Large intestine (tissue), 12 donors: Measurements from ENCODE around the gene OR13D1. TPM values are rescaled to one million over a fixed set of nuclear protein-coding genes. Genes with fewer than 3 reads are reported as not detected.
"Not testable (repeated sequence)": the region's sequence is repeated elsewhere in the genome, so short reads cannot be mapped to it uniquely, and the experiment has no call there.

Experiments
- DNase-seq, 2 donors: peaks; one replicate each; pipeline versions ENCODE4 v3.0.0 to v3.0.0-alpha.2; 2013
- H3K27ac ChIP-seq: one replicate; pipeline ENCODE4 v1.5.1; 2013; ENCODE audit warnings: low read length
- H3K27me3 ChIP-seq: 2 replicates; pipeline ENCODE4 v1.6.1; 2013; ENCODE audit warnings: low read length; ENCODE audit not compliant: control insufficient read depth, insufficient read depth
- H3K36me3 ChIP-seq: 2 replicates; pipeline ENCODE4 v1.6.1; 2013; ENCODE audit warnings: low read length; ENCODE audit not compliant: control insufficient read depth, insufficient read depth
- H3K4me1 ChIP-seq: one replicate; pipeline ENCODE4 v1.6.1; 2013; ENCODE audit warnings: low read length; ENCODE audit not compliant: control insufficient read depth, insufficient read depth
- H3K4me3 ChIP-seq: one replicate; pipeline ENCODE4 v1.5.1; 2013; ENCODE audit warnings: low read length
- H3K9me3 ChIP-seq: one replicate; pipeline ENCODE4 v1.6.1; 2013; ENCODE audit warnings: mild to moderate bottlenecking, low read depth, low read length, moderate library complexity; ENCODE audit not compliant: control insufficient read depth
- WGBS: methylation state at CpG from one replicate; pipeline ENCODE4 v1.1.5; 2013; ENCODE audit warnings: low lambda C conversion rate; ENCODE audit not compliant: insufficient coverage; 5-methylcytosine and 5-hydroxymethylcytosine counted together
- long read RNA-seq, 11 donors: transcript quantifications; one replicate each; lab custom pipeline, GENCODE V29; 2026
- polyA plus RNA-seq: library from polyadenylated mRNA; unstranded; fragments of 120-200 nt; gene quantifications from one replicate; pipeline ENCODE4 v1.2.1, GENCODE V29; 2013

Gene OR13D1, protein sequence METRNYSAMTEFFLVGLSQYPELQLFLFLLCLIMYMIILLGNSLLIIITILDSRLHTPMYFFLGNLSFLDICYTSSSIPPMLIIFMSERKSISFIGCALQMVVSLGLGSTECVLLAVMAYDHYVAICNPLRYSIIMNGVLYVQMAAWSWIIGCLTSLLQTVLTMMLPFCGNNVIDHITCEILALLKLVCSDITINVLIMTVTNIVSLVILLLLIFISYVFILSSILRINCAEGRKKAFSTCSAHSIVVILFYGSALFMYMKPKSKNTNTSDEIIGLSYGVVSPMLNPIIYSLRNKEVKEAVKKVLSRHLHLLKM
- polyA plus RNA-seq, result not detected
- long read RNA-seq, donor 1, result 0 reads
- long read RNA-seq, donor 2, result 0 reads
- long read RNA-seq, donor 3, result 0 reads
- long read RNA-seq, donor 4, result 0 reads
- long read RNA-seq, donor 5, result 0 reads
- long read RNA-seq, donor 6, result 0 reads
- long read RNA-seq, donor 7, result 0 reads
- long read RNA-seq, donor 8, result 0 reads
- long read RNA-seq, donor 9, result 0 reads
- long read RNA-seq, donor 10, result 0 reads
- long read RNA-seq, donor 11, result 0 reads

DNA sequence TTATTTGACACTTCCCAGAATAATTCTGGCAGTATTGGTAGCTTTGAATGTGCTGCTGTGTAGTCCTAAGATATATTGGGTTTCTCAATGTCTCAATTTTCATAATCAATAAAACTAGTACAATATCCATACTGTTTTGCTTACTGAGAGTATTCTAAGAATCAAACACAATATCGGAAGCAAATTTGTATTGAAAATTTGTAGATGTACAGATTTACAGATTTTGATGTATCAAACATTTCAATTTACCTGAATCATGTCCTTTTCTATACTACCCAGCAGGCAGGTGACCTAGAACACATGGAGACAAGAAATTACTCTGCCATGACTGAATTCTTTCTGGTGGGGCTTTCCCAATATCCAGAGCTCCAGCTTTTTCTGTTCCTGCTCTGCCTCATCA lies at the start of gene OR13D1:
OR13D1 (plus strand) TSS at position 301 of the 400 bp plus-strand sequence; CDS start at position 301, 0 bp downstream.
- Histone ChIP-seq H3K27ac (no peak within 1 kb of the TSS), H3K27me3 (no peaks in the 10 kb centered on the region), H3K4me1 (no peaks in the 10 kb centered on the region), H3K4me3 (no peak within 1 kb of the TSS), H3K9me3 (no peaks in the 10 kb centered on the region), H3K36me3 (no peaks in the 10 kb centered on the region)
- no peak for DNase-seq
- 100% methylated on average over 1 of the region's 1 CpG for WGBS

DNA sequence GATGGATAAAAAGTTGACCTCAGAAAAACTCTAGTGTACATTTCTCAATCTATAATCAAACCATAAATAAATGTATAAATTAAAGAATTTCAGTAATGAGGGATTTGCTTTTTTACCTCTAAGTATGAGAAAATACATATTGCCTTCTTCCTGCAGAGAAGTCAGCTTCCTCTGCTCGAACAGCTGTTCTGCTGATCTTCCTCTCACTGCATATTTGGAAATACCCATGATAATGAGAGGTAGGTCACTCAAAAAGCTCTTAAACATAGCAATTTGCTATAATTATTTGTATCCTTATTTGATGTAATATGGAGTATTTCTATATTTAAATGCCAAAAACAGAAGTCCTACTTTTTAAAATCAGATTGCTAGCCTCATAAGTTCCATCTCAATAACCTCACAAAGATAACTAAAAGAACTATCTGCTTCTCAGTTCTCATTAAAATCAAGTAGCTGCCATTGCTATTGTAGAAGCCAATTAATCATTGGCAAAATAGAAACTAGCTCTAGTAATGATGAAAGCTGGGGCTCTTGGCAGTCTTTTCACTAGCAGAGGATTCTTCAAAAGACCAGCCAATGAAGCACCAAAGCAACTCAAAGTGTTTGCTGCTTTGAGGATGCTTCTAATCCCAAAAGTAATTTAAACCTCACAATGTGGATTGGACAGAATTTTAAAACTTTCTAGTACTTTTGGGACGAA lies 35.7 kb upstream of the OR13D1 start:
- Histone ChIP-seq H3K9me3 (no peaks in the 10 kb centered on the region), H3K27ac (no peak overlapping the region), H3K36me3 (no peaks in the 10 kb centered on the region), H3K27me3 (no peaks in the 10 kb centered on the region), H3K4me1 (no peaks in the 10 kb centered on the region), H3K4me3 (no peak overlapping the region)
- DNase-seq, result no peak
- WGBS, result no CpG with 5 or more reads among the region's 2 CpGs

DNA sequence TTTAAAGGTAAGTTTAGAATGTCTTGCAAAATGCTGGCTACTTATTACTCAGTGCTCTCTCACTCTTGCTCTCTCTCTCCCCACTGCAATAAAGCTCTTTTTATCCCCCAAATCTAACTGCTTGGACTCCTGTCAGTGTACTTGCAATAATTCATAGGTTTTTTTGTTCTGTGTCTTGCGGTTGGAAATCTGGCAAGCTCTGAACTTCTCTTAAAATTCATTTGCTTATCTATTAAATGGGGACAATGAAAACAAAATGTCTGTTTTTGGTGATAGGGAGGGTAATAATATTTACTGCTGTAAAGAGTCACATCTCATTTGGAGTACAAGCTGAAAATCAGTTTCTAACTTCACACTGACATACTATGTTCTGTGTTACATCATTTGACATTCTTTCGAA lies 18.7 kb upstream of the OR13D1 start:
- no peak overlapping the region for H3K4me3 ChIP-seq
- H3K9me3 ChIP-seq, result no peaks in the 10 kb centered on the region
- WGBS, result no CpG with 5 or more reads among the region's 2 CpGs
- no peaks in the 10 kb centered on the region for H3K36me3 ChIP-seq
- no peak for DNase-seq
- no peaks in the 10 kb centered on the region for H3K27me3 ChIP-seq
- no peaks in the 10 kb centered on the region for H3K4me1 ChIP-seq
- H3K27ac ChIP-seq, result no peak overlapping the region

DNA sequence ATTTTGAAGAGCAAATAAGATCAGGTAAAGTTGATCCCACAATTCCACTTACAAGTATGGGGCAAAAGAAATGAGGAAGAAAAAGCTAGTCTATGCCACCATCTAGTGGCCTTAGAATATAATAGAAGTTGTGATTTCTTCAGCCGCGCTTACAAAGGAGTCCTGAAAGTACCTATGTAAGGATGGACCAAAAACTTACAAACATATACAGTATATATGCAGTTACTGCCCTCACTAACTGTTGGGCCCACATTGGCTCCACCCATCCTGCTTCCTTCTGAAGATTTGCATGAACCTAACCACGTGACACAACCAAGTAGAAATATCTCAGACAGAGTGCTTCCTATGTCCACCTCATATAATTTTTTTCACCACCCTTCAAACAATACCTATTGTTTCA lies 11.7 kb upstream of the OR13D1 start:
- no peaks in the 10 kb centered on the region for H3K36me3 ChIP-seq
- no peak overlapping the region for H3K27ac ChIP-seq
- peak; percentile 9 to 19 for DNase-seq
- H3K9me3 ChIP-seq, result no peaks in the 10 kb centered on the region
- no peak overlapping the region for H3K4me3 ChIP-seq
- H3K27me3 ChIP-seq, result no peaks in the 10 kb centered on the region
- H3K4me1 ChIP-seq, result no peaks in the 10 kb centered on the region
- WGBS, result no CpG with 5 or more reads among the region's 3 CpGs

DNA sequence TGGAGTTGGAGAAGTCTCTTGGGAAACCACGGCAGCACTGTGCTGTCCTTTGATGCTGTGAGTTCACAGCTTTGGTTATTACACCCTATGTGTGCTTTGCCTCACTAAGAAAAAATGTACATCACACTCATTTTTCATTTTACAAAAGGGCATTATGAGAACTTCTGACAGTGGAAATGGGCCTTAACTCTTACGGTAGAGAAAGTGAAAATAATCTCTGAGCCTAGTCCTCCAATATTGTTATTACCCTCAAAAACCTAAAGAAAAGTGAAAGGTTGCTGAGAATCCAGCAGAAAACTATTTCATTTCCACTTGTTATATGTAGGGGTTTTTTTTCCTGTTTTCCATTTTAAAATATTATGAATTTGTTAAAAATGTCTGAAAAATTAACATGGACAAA lies 8.2 kb upstream of the OR13D1 start:
- no peaks in the 10 kb centered on the region for H3K27me3 ChIP-seq
- H3K4me1 ChIP-seq, result no peaks in the 10 kb centered on the region
- no peak for DNase-seq
- H3K9me3 ChIP-seq, result no peaks in the 10 kb centered on the region
- no peak overlapping the region for H3K27ac ChIP-seq
- WGBS, result 80% methylated on average over 1 of the region's 2 CpGs
- H3K4me3 ChIP-seq, result no peak overlapping the region
- no peaks in the 10 kb centered on the region for H3K36me3 ChIP-seq

DNA sequence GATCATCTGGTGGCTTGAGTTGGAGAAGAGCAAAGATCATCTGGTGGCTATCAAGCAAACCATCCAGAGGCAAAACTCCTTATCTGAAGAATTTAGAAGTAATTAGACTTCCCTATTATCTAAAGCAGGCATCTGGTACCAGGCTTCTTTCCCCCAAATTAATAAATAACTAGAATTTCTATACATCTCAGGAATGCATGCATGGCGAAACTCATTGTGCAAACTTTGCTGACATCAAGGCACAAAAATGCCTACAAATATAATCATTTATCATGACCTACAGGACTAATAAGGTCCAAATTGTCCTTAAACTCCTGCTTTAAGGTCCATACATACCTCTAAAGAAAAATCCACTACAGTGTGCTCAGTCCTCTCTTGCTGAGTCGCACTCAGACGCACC lies 6.0 kb downstream of the OR13D1 start:
- H3K4me1 ChIP-seq, result no peaks in the 10 kb centered on the region
- no peak overlapping the region for H3K4me3 ChIP-seq
- DNase-seq, result no peak
- H3K27me3 ChIP-seq, result no peaks in the 10 kb centered on the region
- WGBS, result no CpG with 5 or more reads among the region's 3 CpGs
- H3K27ac ChIP-seq, result no peak overlapping the region
- H3K9me3 ChIP-seq, result no peaks in the 10 kb centered on the region
- H3K36me3 ChIP-seq, result no peaks in the 10 kb centered on the region

DNA sequence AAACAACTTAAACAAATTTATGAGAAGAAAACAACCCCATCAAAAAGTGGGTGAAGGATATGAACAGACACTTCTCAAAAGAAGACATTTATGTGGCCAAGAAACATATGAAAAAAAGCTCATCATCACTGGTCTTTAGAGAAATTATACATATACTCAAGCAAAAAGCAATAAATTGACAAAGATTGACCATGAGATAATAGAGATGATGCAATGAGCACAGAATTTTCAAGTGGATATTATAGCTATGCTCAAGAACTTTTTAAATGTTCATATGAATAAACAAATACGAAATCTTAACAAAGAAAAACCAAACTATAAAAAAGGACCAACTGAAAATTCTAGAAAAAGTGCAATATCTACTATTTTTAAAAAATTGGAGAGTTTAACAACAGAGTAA lies 14.4 kb downstream of the OR13D1 start:
- not testable (repeated sequence) for H3K9me3 ChIP-seq, H3K4me1 ChIP-seq, H3K36me3 ChIP-seq, H3K4me3 ChIP-seq, H3K27ac ChIP-seq, H3K27me3 ChIP-seq, DNase-seq
- WGBS, result 9% methylated on average over 1 of the region's 1 CpG

DNA sequence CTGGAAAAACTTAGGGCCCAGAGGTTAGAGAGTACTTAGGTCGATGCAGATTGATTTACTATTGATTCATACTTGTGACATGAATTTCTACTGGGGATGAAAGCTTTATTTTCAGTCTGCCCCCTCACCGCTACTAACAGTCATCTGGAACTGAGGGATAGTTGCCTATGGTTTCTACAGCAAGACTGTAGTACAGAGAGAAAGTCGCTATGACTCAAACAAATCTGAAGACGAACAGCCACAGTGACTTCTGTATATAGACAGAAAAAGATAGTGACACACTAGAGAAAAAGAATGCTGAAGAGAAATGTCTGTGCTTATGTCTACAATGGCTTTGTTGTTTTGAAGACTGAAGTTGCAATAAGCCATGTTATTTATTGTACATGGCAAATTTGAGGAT lies 17.3 kb downstream of the OR13D1 start:
- no peak overlapping the region for H3K27ac ChIP-seq
- no peaks in the 10 kb centered on the region for H3K9me3 ChIP-seq
- H3K4me3 ChIP-seq, result no peak overlapping the region
- no peaks in the 10 kb centered on the region for H3K36me3 ChIP-seq
- H3K4me1 ChIP-seq, result no peaks in the 10 kb centered on the region
- DNase-seq, result no peak
- H3K27me3 ChIP-seq, result no peaks in the 10 kb centered on the region
- WGBS, result no CpG with 5 or more reads among the region's 4 CpGs

DNA sequence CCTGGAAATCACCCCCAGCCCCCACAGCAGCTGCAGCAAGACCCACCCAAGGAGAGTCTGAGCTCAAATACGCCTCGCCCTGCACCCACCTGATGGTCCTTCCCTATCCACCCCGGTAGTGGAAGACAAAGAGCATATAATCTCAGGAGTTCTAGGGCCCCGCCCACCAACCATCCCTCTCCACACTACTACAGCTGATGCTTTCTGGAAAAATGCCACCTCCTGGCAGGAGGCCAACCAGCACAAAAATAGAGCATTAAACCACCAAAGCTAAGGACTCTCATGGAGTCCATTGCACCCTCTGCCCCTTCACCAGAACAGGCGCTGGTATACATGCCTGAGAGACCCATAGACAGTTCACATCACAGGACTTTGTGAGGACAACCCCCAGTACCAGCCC lies 30.7 kb downstream of the OR13D1 start:
- Histone ChIP-seq H3K27me3 (no peaks in the 10 kb centered on the region), H3K9me3 (no peaks in the 10 kb centered on the region), H3K4me3 (no peak overlapping the region), H3K4me1 (no peaks in the 10 kb centered on the region), H3K36me3 (no peaks in the 10 kb centered on the region), H3K27ac (no peak overlapping the region)
- no peak for DNase-seq
- WGBS, result no CpG with 5 or more reads among the region's 5 CpGs

DNA sequence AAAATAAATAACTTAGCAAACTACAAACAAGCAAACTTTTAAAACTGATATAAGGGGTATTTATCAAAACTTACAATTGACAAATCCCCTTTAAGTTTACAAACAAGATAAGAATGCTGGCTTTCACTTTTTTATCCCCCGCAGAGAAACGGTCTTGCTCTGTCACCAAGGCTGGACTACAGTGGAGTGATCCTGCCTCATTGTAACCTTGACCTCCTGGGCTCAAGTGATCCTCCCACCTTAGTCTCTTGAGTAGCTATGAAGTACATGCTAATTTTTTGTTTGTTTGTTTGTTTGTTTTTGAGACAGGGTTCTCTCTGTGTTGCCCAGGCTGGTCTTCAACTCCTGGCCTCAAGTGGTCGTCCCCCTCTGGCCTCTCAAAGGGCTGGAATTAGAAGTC lies 44.1 kb downstream of the OR13D1 start:
- DNase-seq, result no peak
- H3K4me3 ChIP-seq, result no peak overlapping the region
- H3K36me3 ChIP-seq, result no peaks in the 10 kb centered on the region
- H3K4me1 ChIP-seq, result no peaks in the 10 kb centered on the region
- H3K27me3 ChIP-seq, result no peaks in the 10 kb centered on the region
- 40% methylated on average over 1 of the region's 3 CpGs for WGBS
- no peak overlapping the region for H3K27ac ChIP-seq
- no peaks in the 10 kb centered on the region for H3K9me3 ChIP-seq
